ENCODE results near the gene IQCF5.
"Not testable (repeated sequence)": the region's sequence is repeated elsewhere in the genome, so short reads cannot be mapped to it uniquely, and the experiment has no call there.

IQCF5 gene

DNA sequence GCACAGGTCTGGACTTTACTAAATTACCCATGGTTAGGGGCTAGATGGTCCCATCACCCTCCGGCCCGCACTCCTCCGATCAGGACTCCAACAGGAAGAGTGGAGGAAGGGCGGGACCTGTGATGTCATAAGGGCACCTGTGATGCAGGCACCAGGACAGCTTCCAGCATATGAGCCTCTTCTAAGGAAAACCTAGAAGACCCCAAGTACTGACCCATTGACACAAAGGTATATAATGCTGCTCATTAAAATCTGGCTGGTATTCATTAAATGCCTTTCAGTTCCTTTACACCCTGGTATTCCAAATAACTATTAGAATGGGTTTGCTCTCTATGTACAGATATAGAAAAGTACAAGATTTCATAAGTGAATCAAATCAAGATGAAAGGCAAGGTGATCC lies at the start of gene IQCF5:
IQCF5 (minus strand) TSS at position 101 of the 400 bp plus-strand sequence; CDS start at position 31, 70 bp downstream.
- no peak for DNase-seq

DNA sequence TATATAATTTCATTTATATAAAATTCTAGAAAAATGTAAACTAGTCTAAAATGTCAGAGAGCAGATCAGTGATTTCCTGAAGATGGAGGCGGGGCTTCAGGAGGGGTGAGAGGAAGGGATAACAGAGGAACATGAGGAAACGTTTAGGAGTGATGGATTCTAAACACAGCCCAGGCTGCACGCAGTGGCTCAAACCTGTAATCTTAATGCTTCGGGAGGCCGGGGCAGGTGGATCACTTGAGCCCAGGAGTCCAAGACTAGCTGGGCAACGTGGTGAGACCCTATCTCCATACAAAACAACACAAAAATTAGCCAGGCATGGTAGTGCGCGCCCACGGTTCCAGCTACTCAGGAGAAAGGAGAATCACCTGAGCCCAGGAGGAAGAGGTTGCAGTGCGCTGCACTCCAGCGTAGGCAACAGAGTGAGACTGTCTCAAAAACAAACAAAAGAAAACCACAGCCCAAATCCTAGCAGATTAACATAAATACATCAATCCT lies 45.7 kb upstream of the IQCF5 start:
- no peak for DNase-seq

DNA sequence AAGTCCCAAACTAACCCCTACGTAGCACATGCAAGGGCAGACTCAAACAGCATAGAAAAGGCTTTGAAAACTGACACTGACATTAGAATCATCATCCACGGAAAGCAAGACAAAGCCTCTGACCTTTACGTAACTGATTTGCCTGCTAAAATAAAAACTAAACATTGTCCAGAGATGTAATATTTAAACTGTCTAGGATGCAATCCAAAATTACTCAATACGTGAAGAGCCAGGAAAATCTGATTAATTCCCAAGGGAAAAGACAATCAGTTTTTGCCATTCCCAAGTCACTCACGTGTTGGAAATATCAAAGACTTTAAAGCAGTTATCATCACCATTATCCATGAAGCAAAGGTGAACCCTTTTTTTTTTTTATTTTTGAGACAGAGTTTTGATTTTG lies 41.0 kb upstream of the IQCF5 start:
- DNase-seq, result no peak

DNA sequence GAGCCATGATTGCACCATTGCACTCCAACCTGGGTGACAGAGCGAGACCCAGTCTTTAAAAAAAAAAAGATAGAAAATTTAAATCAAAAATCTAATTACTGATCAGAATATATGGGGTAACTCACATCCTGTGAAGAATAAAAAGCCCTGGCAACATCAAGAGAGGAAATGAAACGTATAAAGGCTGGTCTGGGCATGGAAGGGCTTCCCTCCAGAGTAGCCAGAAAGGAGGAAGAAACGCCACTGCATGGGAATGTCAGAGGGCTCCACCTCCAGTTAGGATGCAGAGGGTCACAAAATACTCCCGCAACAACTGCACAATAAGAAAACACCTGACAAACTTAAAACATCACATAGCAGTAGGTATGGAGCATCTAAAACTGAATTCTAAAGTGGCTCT lies 32.6 kb upstream of the IQCF5 start:
- DNase-seq, result no peak

DNA sequence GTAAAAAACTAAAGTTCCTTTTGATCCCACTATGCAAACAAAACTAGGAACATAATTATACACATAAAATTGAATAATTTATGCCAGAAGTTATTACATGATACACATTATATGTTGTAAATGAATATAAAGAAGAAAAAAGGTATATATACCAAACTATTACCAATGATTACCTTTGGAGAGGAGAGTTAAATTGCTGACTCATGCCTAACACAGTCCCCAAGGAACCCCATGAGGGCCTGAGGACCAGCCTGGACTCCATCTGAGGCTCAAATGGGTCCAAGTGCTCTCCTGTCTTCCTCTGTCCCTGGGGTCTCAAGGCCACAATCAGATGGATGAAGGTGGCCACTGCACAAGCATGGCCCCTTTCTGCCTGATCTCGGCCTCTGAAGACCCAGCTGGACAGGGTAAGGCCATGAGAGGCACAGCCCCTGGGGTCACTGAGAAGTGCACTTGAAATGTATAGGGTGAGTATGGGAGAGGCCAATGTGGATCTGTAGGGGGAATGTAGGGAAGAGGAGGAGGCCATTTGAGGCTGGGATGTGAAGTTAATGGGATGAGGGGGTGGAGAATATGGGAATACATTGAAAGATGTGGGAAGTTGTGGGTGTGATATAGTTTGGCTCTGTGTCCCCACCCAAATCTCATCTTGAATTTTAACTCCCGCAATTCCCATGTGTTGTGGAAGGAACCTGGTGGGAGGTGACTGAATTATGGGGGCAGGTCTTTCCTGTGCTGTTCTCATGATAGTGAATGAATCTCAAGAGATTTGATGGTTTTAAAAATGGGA lies 28.8 kb upstream of the IQCF5 start:
- DNase-seq, result no peak

DNA sequence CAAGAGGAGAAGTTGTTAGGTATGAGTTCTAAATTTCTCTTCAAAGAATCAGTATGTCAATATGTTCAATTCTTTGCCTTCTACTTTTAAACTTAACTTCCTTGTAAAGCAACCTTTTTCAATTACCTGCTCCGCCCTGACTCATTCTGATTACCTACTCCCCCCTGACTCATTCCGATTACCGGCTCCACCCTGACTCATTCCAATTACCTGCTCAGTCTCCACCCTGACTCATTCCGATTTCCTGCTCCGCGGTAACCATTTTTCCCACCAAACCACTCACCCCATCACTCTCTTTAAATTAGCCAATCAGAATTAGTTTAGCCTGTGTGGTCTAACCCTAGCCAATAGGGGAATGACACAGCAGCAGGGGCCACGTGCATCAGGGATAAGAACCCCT lies 27.0 kb upstream of the IQCF5 start:
- not testable (repeated sequence) for DNase-seq

DNA sequence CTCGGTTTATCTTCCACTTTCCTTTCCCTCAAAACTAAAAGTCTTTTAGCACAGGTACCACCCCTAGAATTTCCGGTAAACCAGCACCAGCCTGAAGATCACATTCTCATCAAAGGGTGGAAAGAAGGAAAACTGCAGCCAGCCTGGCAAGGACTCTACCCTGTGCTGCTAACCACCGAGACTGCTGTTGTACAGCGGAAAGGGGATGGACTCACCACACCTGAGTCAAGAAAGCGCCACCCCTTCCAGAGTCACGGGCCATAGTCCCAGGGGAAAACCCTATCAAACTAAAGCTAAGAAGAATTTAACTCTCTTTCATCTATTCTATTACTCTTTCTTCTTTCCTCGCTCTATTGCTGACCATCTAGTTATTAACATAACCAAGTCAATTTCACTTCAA lies 24.6 kb upstream of the IQCF5 start:
- DNase-seq, result not testable (repeated sequence)

DNA sequence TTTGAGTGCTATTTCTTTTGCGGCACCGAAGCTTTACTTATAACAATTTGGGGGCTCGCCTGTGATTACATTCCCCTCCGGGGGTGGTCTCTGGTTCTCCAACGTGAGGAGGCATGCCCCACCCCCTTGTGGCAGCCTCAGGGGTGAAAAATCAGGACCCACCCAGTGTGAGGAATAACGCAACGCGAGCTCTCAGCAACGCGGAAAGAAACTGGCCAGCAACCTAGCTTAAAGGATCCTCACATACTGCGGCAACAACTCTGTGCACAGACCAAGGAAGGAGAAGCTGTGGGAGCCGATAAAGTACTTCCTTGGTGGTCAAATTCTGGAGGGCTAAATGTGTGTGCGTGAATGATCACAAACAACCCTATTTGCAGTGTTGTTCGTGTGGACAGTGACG lies 22.0 kb upstream of the IQCF5 start:
- no peak for DNase-seq

DNA sequence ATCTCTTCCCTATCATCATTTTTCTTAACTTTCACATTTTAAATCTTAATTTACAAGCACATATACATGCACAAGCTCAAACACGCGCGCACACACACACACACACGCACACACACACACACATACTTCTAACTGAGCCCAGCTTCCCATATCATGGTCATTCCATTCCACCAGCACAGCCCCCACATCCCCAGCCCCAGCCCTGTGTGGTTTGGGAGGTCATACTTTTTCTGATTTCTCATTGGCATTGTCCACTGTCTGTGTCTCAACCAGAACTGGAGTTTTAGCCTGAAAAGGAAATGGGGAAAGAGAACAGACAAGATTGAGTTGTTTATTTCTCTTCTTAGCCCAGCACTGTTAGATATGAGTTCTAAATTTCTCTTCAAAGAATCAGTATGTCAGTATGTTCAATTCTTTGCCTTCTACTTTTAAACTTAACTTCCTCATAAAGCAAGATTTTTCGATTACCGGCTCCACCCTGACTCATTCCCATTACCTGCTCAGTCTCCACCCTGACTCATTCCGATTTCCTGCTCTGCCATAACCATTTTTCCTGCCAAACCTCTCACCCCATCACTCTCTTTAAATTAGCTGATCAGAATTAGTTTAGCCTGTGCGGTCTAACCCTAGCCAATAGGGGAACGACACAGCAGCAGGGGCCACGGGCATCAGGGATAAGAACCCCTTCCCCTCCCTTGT lies 21.4 kb upstream of the IQCF5 start:
- DNase-seq, result no peak

DNA sequence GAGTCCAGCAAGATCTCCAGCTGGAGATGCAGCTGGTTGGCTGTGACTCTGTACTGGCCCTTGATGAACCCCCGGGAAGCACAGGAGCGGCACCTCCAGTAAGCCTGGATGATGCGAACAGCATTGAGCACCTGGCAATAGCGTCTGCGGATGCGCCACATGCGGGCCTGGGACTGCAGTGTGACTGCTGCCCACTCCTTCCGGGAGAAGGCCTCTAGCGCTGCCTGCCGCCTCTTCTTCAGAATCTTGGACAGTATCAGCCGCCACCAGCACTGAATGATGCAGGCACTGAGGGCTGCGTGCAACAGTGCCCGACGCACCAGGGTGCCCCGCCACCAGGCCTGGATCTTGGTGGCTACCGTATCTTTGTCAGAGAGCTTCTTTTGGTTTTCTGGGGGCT lies 19.5 kb upstream of the IQCF5 start:
- no peak for DNase-seq

DNA sequence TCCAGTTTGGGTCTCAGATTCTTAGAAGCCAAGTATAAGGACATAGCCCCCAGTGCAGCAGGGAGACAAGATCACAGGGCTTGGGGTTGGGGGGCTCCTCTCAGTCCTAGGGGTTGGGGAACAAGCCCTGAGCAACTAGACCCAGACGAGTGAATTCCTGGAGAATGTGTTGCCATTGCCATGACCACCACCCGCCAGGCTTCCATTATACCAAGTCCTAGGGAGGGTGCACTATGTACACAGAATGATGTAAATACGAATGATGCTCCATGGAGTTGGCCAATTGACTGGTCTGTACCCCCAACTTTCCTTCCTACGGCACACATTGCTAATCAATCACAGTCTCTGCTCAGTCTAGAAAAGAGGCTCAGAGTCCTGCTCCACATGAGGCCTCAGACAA lies 19.0 kb upstream of the IQCF5 start:
- DNase-seq, result no peak

DNA sequence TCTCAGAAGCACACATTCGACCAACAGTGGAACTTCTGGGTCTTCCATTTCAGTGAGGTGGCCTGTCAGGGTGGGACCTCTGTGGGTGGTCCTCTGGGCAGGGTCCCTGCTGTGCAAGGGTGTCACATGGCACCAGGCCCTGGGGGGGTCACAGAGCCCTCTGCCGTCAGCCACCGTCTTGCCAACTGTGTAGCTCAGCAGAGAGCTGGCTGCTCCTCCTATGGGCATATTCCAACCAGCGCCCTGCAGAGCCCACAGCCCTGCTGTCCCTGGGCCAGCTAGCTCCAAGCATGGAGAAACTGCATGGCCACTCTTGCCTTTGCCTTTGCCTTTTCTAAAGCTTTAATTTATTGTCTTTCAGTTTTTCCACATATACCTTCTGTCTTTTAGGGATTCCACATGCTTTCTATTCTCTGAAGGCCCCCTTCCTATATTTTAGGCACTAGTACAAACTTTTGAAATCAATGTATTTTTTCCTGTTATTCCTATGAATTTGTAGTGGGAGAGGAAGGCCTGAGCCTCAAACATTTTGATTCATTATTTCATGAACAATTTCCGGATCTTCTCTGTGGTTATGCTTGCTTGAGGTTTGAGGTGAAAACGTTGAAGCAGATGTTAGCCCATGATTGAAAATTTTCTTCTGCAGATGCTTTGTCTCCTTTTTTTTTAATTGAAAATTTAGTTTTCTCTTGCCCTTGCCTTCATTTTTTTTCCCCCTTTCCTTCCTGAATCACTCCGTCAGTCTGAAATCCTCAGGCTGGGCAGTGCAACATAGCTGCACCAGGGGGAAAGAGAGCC lies 16.0 kb upstream of the IQCF5 start:
- DNase-seq, result no peak

DNA sequence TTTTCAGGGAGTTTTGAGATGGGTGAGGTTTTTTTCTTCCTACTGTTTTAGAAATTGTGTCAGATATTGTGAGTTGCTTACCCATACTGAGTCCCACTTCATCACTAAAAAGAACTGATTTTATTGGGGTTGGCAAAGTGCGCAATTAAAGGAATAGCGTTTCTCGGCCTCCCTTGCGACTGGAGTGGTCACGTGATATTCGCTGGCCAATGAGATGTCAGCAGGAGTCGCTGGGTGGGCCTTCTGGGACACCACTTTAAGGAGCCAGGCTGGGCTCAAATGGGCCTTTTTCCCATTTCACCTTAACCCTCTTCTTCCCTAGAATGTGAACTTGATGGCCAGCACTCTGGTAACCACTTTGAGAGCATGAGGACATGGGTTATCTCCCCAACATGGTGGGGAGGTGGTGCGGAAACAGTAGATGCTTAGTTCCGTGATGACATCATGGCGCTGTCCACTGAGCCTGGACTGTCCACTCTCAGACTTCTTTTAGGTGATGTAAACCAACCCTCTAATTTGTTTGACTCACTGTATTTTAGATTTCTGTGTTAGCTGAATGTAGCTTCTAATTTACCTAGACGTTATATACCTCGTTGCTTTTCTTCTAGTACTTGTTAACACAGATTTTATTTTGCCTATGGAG lies 13.2 kb upstream of the IQCF5 start:
- no peak for DNase-seq

DNA sequence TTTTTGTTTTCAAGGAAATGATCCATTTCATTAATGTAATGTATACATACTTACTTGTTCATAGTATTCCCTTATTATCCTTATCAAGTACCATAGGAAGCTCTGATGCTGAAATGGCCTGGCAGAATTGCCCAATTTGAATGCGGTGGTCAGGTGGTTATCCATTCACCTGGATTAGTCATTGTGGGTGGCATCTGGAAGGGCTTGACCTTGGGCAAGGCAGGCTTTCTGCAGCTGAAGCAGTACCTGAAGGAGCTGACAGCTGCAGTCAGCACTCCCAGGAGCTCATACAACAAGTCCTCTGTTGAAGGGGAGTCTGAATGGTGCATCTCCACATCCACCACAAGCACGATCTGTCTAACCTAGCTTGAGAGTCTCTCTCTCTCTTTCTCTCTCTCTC lies 12.2 kb upstream of the IQCF5 start:
- no peak for DNase-seq

DNA sequence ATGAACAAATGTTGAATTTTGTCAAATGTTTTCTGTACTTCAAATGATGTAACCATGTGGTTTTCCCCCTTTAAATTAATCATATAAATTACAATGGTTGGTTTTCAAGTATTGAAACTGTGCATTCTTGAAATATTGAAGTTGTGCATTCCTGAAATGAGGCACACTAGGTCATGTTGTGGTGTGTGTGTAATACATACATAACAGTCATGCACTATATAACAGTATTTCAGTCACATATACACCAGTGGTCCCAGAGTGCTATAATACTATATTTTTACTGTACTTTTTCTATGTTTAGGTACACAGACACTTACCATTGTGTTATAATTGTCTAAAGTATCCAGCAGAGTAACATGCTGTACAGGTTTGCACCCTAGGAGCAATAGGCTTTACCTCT lies 11.0 kb upstream of the IQCF5 start:
- no peak for DNase-seq

DNA sequence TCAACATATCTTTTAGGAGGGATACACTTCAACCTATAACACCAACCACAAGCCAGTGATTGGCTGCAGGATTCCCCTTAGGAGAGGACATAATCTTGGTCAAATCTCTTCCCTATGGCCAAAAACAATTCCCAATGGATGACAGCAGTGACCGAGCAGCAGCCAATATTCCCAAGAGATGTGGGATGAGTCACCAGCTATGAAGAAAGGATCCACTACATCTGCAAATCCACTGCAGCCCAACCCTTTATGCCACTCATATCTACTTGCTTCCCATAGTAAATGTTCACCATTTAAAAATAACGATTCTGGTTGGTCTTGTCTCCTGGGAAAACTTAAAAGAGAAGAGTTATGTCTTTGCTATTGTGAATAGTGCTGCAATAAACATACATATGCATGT lies 4.5 kb upstream of the IQCF5 start:
- DNase-seq, result no peak

DNA sequence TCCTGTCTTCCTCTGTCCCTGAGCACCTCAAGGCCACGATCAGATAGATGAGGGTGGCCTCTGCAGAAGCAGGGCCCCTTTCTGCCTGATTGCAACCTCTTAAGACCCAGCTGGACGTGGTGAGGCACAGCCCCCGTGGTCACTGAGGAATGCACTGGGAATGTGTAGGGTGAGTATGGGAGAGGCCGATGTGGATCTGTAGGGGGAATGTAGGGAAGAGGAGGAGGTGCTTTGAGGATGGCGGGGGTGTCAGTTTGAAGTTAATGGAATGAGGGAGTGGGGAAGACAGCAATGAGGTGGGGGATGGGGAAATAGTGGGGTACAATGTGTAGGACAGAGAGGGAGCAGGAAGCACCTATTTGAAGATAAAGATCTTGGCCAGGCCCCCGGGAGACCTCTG lies 785 bp upstream of the IQCF5 start:
- no peak for DNase-seq

DNA sequence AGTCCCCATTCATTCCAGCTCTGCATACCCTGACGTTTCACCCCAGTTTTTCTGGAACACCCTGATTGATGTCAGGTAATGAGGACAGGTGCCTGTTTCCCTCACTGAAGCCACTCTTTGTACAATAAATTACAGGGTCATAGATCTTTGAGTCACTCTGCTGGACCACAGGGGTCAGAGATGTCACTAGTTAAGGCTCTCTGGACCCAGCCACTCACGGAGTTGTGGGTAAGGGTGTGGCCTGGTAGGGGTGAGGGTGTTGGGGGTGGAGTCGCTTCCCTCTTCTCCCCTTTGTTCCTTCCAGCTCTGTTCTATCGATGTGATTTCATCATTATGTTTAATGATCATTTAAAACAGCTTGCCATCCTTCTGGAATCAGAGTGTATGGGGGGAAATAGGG lies 512 bp downstream of the IQCF5 start:
- no peak for DNase-seq

DNA sequence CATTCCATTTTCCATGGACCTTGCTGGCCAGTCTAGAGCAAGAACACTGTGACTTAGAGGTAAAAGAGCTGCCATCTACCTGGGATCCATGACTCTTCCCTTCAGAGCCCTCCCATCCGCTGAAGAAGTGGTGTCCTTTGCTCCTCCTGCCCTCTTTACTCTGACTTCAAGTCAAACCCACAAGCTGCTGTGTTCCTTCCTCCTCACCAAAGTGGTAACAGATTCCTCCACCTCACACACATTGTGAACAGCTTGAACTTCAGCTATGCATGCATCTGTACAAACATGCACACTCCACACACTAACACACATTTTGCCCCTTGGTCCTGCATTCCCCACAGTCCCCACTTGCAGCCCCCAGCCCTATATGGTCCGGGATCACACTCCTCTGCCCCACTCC lies 990 bp downstream of the IQCF5 start:
- no peak for DNase-seq

DNA sequence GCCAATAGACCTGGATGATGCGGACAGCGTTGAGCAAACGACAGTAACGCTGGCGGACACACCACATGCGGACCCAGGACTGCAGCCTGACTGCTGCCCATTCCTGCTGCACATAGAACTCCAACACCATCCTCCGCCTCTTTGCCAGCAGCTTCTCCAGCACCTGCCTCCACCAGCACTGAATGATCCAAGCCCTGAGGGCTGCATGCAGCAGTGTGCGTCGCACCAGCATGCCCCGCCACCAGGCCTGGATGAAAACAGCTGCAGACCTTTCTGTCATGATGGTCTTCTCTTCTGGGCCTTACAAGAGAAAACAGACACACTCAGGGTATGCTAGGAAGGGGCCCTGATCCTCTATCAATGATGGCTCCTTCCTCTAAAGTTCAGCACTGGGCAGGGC lies 1.5 kb downstream of the IQCF5 start:
- no peak for DNase-seq

DNA sequence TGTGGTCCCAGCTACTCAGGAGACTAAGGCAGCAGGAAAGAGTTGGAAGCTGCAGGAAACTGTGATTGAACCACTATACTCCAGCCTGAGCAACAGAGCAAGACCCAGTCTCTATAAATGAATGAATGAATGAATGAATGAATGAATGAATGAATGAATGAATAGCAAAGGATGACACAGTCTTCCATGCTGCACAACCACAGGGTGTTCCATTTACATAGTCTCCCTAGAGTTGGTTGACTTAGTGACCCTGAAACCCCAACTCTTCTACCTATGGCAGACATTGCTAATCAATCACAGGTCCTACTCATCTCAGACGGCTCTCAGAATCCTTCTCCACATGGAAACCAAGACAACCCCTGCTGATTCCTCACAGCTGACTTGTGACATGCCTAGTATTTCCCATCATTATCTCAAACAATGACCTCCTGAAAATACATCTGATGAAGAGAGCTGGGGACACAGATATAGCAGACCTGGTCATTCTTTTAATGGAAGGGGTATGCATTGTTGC lies 2.1 kb downstream of the IQCF5 start:
- DNase-seq, result no peak

DNA sequence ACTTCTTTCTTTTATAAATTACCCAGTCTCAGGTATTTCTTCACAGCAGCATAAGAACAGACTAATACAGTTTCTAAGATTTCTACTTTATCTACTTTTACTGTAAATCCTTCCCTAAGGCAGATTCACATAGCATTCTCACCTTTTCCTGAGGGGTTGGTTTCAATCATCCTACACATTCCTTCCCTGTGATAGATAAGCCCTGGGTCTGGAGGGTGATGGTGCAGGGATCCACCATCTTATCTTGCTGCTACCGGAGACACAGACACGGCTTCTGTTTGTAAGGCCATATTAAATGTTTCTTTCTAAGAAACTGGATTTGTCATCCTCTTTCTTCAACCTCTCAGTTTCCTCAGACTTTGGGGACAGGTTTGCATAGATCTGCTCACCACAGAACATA lies 6.1 kb downstream of the IQCF5 start:
- no peak for DNase-seq

DNA sequence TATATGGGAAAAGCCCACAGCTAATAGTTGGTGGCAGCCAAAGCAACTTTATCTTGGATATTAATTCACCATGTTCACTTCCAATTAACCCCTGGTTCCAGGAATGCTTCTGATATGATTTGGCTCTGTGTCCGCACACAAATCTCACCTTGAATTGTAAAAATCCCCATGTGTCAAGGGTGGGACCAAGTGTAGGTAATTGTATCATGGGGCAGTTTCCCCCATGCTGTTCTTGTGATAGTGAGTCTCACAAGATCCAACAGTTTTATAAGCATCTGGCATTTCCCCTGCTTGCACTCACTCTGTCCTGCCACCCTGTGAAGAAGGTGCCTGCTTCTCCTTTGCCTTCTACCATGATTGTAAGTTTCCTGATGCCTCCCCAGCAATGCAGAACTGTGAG lies 6.5 kb downstream of the IQCF5 start:
- DNase-seq, result not testable (repeated sequence)

All from SHP77 treated with DMSO at 0.1 percent for 48 hours (cell line).